ENCODE measurements around the gene BICC1. TPM values are rescaled to one million over a fixed set of nuclear protein-coding genes. Genes with fewer than 3 reads are reported as not detected.

The BICC1 gene
- total and polyA plus RNA-seq, 2 donors (not counting 3 experiments of a cell fraction or from before 2014, with no cell fraction given): 0.06 to 0.29 TPM

DNA sequence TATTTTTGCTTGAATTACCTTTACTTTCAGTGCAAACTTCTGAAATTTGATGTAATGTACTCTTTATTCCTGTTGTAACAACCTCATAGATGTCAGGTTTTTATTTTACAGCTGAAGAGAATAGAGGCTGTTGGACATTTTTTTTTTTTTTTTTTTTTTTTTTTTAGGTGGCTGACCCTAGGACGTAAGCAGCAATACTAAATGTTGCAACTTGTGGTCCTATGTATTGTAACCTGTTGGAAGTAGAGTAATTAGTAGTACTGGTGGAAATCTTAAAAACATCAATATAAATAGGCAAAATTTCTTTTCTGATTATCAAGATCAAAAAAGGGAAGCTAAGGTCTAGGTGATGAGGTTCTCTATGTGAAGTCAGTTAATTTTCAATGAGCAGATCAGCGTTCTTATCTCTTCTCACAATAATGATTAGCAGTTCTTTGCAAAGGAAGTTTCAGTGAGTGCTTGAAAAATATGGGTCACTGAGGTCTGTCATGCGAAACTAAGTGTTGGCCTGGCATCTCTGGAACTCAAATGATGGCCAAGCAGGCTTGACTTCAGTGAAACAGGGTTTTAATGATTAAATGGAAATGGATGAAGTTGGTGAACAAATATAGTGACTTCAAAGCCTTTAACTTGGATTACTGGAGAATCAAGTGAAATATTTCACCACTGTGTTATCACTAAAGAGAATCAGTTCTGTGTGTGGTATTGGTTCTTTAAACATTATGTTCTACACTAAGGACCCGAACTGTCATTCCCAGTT, 42.7 kb downstream of the BICC1 start:
- Histone ChIP-seq H3K4me3 (replicated peaks in 1 of 3; ENCODE audit: insufficient read depth in 1 of 3, low read depth in 1 of 3, low read length in 3 of 3) (no peak overlapping the region), H3K36me3 (ENCODE audit: control insufficient read depth in 2 of 2, extremely low read depth in 1 of 2, insufficient read depth in 2 of 2, low read length in 2 of 2) (no peaks in the 10 kb centered on the region), H3K4me2 (ENCODE audit: insufficient read depth, low read length) (no peak overlapping the region), H4K20me1 (replicated peaks; ENCODE audit: control insufficient read depth, extremely low read depth, insufficient read depth, low read length) (no peaks in the 10 kb centered on the region), H3K9me3 (replicated peaks; ENCODE audit: control insufficient read depth, insufficient read depth, low read length) (no peaks in the 10 kb centered on the region), H3K27me3 (ENCODE audit: control insufficient read depth in 2 of 2, insufficient read depth in 2 of 2, low read length in 2 of 2) (no peaks in the 10 kb centered on the region), H2AFZ (ENCODE audit: low read depth, low read length) (no peak overlapping the region), H3K79me2 (ENCODE audit: control insufficient read depth, insufficient read depth, low read length) (no peaks in the 10 kb centered on the region), H3K9me1 (replicated peaks; ENCODE audit: control insufficient read depth, extremely low read depth, insufficient read depth, low read length) (no peaks in the 10 kb centered on the region), H3K9ac (replicated peaks; ENCODE audit: extremely low read depth, insufficient read depth, low read length) (no peak overlapping the region), H3K4me1 (ENCODE audit: control insufficient read depth, extremely low read depth, insufficient read depth, low read length) (no peaks in the 10 kb centered on the region), H3K27ac (ENCODE audit: insufficient read depth, low read depth, low read length) (no peak overlapping the region)
- no peak for TF ChIP-seq EZH2 (IDR thresholded peaks at IDR 0.05; ENCODE audit: borderline replicate concordance, low read depth, low read length, severe bottlenecking)
- TF ChIP-seq, protein P1, sequence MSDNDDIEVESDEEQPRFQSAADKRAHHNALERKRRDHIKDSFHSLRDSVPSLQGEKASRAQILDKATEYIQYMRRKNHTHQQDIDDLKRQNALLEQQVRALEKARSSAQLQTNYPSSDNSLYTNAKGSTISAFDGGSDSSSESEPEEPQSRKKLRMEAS (IDR thresholded peaks at IDR 0.05; ENCODE audit: insufficient read depth, insufficient read length): no peak
- no peak for TF ChIP-seq POLR2AphosphoS5 (IDR thresholded peaks at IDR 0.05; ENCODE audit: insufficient read depth, low read depth, low read length)
- TF ChIP-seq, protein P2, sequence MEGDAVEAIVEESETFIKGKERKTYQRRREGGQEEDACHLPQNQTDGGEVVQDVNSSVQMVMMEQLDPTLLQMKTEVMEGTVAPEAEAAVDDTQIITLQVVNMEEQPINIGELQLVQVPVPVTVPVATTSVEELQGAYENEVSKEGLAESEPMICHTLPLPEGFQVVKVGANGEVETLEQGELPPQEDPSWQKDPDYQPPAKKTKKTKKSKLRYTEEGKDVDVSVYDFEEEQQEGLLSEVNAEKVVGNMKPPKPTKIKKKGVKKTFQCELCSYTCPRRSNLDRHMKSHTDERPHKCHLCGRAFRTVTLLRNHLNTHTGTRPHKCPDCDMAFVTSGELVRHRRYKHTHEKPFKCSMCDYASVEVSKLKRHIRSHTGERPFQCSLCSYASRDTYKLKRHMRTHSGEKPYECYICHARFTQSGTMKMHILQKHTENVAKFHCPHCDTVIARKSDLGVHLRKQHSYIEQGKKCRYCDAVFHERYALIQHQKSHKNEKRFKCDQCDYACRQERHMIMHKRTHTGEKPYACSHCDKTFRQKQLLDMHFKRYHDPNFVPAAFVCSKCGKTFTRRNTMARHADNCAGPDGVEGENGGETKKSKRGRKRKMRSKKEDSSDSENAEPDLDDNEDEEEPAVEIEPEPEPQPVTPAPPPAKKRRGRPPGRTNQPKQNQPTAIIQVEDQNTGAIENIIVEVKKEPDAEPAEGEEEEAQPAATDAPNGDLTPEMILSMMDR (IDR thresholded peaks at IDR 0.05; ENCODE audit: extremely low read depth in 1 of 2, insufficient read depth in 1 of 2, low read depth in 1 of 2, low read length in 2 of 2): no peak
- TF ChIP-seq MYC (IDR thresholded peaks at IDR 0.05; ENCODE audit: low read depth, low read length): no peak
- TF ChIP-seq JUN (IDR thresholded peaks at IDR 0.05; ENCODE audit: borderline replicate concordance, insufficient read depth, insufficient read length, low read depth): no peak
- TF ChIP-seq POLR2A (IDR thresholded peaks at IDR 0.05; ENCODE audit: low read depth, low read length): no peak
- DNase-seq (ENCODE audit: low read depth, low spot score) (no peak), FAIRE-seq (no peak)
- intact Hi-C loops (cut with micrococcal nuclease): no loop called here
- dilution Hi-C loops (cut with MboI; ENCODE audit: extremely low pct_ligation_motif_present, low sequenced_read_pairs): no loop called here
- BruUV-seq (replicated peaks): no TSS peak
- ChIA-PET POLR2A (no interaction called here), CTCF (interaction anchor here (1.0 kb wide), 1 partner anchor 43 kb away, joined by 3 read pairs; no protein-coding TSS in a partner anchor)
